C4-2B (cell line): ENCODE results near the gene ZAP70.

ENCODE experiments used
- CTCF ChIP-seq: fragments of 450-650 bp; conservative IDR thresholded peaks from 2 replicates; pipeline ENCODE4 v1.5.1; 2017; ENCODE audit warnings: mild to moderate bottlenecking
- ZFX ChIP-seq: fragments of 450-650 bp; IDR thresholded peaks from 2 replicates; pipeline ENCODE4 v1.6.1; 2017

- no peak for TF ChIP-seq CTCF
- no peak for TF ChIP-seq ZFX
Observed at GRCh38 chr2:97761192-97761591, 47.8 kb downstream of the ZAP70 start.
